HepG2 (cell line): ENCODE measurements around the gene JSRP1. TPM values are rescaled to one million over a fixed set of nuclear protein-coding genes. Genes with fewer than 3 reads are reported as not detected.
A peak's percentile ranks its signal among the peaks of the same experiment; 100 is the strongest.

Source experiments
- ARID3A ChIP-seq: IDR thresholded peaks from 2 replicates; pipeline ENCODE4 v1.6.1; 2012; ENCODE audit warnings: low read depth, low read length, improper control_type of control experiment
- KDM5B ChIP-seq: sonication (generic); formaldehyde crosslinking; IDR thresholded peaks from 2 replicates; pipeline ENCODE4 v1.4.0; 2020; ENCODE audit warnings: missing genetic modification reagents, mild to moderate bottlenecking, borderline replicate concordance
- NFKB2 ChIP-seq: sonication (generic); formaldehyde crosslinking; IDR thresholded peaks from 2 replicates; pipeline ENCODE4 v1.4.0; 2020; ENCODE audit warnings: missing genetic modification reagents, borderline replicate concordance
- SP1 ChIP-seq, 2 experiments: fragments of 450-650 bp in 1 of 2; sonication (generic) in 1 of 2; formaldehyde crosslinking in 1 of 2; IDR thresholded peaks; 2 replicates each; pipeline versions ENCODE4 v1.4.0 to v1.6.1; 2016 to 2020; ENCODE audit warnings: missing genetic modification reagents in 1 of 2
- ZNF280B ChIP-seq: sonication (generic); formaldehyde crosslinking; IDR thresholded peaks from 2 replicates; pipeline ENCODE4 v1.5.0; 2020; ENCODE audit warnings: missing genetic modification reagents, mild to moderate bottlenecking, borderline replicate concordance
- ZNF550 ChIP-seq: sonication (generic); formaldehyde crosslinking; IDR thresholded peaks from 2 replicates; pipeline ENCODE4 v1.4.0; 2020; ENCODE audit warnings: mild to moderate bottlenecking, missing genetic modification reagents, borderline replicate concordance
- ZNF770 ChIP-seq: sonication (generic); formaldehyde crosslinking; IDR thresholded peaks from 2 replicates; pipeline ENCODE4 v1.5.0; 2020; ENCODE audit warnings: mild to moderate bottlenecking, missing genetic modification reagents
- polyA plus RNA-seq, 8 experiments: library from polyadenylated mRNA; depleted of rRNA in 3 of 8; stranded (reverse) in 7 of 8; unstranded in 1 of 8; fragments of >200 nt; fragmentation: Illumina TruSeq in 4 of 8; extraction: Trizol in 4 of 8; gene quantifications; 2 replicates each; pipeline versions ENCODE4 v1.2.1 to v1.2.3, GENCODE V29; 2011 to 2016; ENCODE audit warnings: low read depth in 4 of 8, missing spikeins in 1 of 8, mixed read lengths in 1 of 8; ENCODE audit not compliant: insufficient read depth in 1 of 8
- total RNA-seq, 5 experiments: library from RNA; depleted of rRNA; stranded (reverse); fragments of >200 nt; fragmentation: Illumina TruSeq; extraction: Trizol; gene quantifications; 2 replicates each; pipeline ENCODE4 v1.2.3, GENCODE V29; 2016; ENCODE audit warnings: low read depth in 1 of 5
- TF ChIP-seq, protein P1 (sequence below): sonication (generic); formaldehyde crosslinking; IDR thresholded peaks from 2 replicates; pipeline ENCODE4 v1.5.1; 2020; ENCODE audit warnings: mild to moderate bottlenecking, missing genetic modification reagents, moderate library complexity
- TF ChIP-seq, protein P2 (sequence below), 2 experiments: sonication (generic) in 1 of 2; formaldehyde crosslinking in 1 of 2; IDR thresholded peaks; 2 replicates each; pipeline versions ENCODE4 v1.5.1 to v1.6.1; 2011 to 2020; ENCODE audit warnings: borderline replicate concordance in 1 of 2, low read depth in 1 of 2, low read length in 1 of 2, mild to moderate bottlenecking in 1 of 2, missing genetic modification reagents in 1 of 2, moderate library complexity in 1 of 2
- TF ChIP-seq, protein P3 (sequence below): sonication (generic); formaldehyde crosslinking; IDR thresholded peaks from 2 replicates; pipeline ENCODE4 v1.8.0; 2022; ENCODE audit warnings: mild to moderate bottlenecking, missing genetic modification reagents; ENCODE audit not compliant: insufficient replicate concordance
- TF ChIP-seq, protein P4 (sequence below): sonication (generic); formaldehyde crosslinking; IDR thresholded peaks from 2 replicates; pipeline ENCODE4 v1.8.1; 2023; ENCODE audit warnings: missing genetic modification reagents, mild to moderate bottlenecking, borderline replicate concordance

The JSRP1 gene
- total and polyA plus RNA-seq, 2 of the 13 experiments (the other 11 are each of a cell fraction or from before 2014, with no cell fraction given) = 0.16 to 0.38 TPM

GRCh38 chr19:2266183-2266993, 10.2 kb upstream of the JSRP1 start (continued):
- TF ChIP-seq, protein P1, sequence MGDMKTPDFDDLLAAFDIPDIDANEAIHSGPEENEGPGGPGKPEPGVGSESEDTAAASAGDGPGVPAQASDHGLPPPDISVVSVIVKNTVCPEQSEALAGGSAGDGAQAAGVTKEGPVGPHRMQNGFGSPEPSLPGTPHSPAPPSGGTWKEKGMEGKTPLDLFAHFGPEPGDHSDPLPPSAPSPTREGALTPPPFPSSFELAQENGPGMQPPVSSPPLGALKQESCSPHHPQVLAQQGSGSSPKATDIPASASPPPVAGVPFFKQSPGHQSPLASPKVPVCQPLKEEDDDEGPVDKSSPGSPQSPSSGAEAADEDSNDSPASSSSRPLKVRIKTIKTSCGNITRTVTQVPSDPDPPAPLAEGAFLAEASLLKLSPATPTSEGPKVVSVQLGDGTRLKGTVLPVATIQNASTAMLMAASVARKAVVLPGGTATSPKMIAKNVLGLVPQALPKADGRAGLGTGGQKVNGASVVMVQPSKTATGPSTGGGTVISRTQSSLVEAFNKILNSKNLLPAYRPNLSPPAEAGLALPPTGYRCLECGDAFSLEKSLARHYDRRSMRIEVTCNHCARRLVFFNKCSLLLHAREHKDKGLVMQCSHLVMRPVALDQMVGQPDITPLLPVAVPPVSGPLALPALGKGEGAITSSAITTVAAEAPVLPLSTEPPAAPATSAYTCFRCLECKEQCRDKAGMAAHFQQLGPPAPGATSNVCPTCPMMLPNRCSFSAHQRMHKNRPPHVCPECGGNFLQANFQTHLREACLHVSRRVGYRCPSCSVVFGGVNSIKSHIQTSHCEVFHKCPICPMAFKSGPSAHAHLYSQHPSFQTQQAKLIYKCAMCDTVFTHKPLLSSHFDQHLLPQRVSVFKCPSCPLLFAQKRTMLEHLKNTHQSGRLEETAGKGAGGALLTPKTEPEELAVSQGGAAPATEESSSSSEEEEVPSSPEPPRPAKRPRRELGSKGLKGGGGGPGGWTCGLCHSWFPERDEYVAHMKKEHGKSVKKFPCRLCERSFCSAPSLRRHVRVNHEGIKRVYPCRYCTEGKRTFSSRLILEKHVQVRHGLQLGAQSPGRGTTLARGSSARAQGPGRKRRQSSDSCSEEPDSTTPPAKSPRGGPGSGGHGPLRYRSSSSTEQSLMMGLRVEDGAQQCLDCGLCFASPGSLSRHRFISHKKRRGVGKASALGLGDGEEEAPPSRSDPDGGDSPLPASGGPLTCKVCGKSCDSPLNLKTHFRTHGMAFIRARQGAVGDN (CRISPR knock-in tag) = peak; percentile 98
- TF ChIP-seq ARID3A (no peak), ZNF770 (CRISPR knock-in tag) (peak; percentile 43; the same call in 1 of the 2 replicates), ZNF550 (CRISPR knock-in tag) (no peak), SP1 (IDR thresholded peaks at IDR 0.05) (no peak), SP1 (CRISPR knock-in tag; IDR thresholded peaks at IDR 0.05) (peak; percentile 13; the same call in 1 of the 2 replicates), NFKB2 (CRISPR knock-in tag) (peak; percentile 47; the same call in 1 of the 2 replicates), ZNF280B (CRISPR knock-in tag) (peak; percentile 54; the same call in 1 of the 2 replicates), KDM5B (CRISPR knock-in tag) (peak; percentile 49; the same call in 1 of the 2 replicates)
- TF ChIP-seq, protein P2, sequence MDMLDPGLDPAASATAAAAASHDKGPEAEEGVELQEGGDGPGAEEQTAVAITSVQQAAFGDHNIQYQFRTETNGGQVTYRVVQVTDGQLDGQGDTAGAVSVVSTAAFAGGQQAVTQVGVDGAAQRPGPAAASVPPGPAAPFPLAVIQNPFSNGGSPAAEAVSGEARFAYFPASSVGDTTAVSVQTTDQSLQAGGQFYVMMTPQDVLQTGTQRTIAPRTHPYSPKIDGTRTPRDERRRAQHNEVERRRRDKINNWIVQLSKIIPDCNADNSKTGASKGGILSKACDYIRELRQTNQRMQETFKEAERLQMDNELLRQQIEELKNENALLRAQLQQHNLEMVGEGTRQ (IDR thresholded peaks at IDR 0.05; ENCODE audit: low read depth, low read length) = 0 out of 2 replicates have a peak, but pooled peaks have one; percentile 25
- TF ChIP-seq, protein P2 (CRISPR knock-in tag; IDR thresholded peaks at IDR 0.05; ENCODE audit: borderline replicate concordance) = peak; percentile 40
- TF ChIP-seq, protein P3, sequence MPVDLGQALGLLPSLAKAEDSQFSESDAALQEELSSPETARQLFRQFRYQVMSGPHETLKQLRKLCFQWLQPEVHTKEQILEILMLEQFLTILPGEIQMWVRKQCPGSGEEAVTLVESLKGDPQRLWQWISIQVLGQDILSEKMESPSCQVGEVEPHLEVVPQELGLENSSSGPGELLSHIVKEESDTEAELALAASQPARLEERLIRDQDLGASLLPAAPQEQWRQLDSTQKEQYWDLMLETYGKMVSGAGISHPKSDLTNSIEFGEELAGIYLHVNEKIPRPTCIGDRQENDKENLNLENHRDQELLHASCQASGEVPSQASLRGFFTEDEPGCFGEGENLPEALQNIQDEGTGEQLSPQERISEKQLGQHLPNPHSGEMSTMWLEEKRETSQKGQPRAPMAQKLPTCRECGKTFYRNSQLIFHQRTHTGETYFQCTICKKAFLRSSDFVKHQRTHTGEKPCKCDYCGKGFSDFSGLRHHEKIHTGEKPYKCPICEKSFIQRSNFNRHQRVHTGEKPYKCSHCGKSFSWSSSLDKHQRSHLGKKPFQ = peak; percentile 53
- TF ChIP-seq, protein P4, sequence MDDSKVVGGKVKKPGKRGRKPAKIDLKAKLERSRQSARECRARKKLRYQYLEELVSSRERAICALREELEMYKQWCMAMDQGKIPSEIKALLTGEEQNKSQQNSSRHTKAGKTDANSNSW (CRISPR knock-in tag) = no peak
